NCI-H128 (cell line): ENCODE data around the gene KRTAP10-11.
"Not testable (repeated sequence)": the region's sequence is repeated elsewhere in the genome, so short reads cannot be mapped to it uniquely, and the experiment has no call there.

Source experiments
- DNase-seq: peaks from one replicate; lab custom pipeline; 2025; ENCODE audit not compliant: unreplicated experiment; lab: John Stamatoyannopoulos, UW

Gene KRTAP10-11

GRCh38 chr21:44614961-44615391 is 31.2 kb upstream of the KRTAP10-11 start:
- no peak for DNase-seq

- DNase-seq, result no peak
These were observed 30.7 kb upstream of the KRTAP10-11 start for GRCh38 chr21:44615466-44615865.

- no peak for DNase-seq
These were observed 30.2 kb upstream of the KRTAP10-11 start for GRCh38 chr21:44615911-44616590.

GRCh38 chr21:44616591-44616926 is 29.7 kb upstream of the KRTAP10-11 start:
- no peak for DNase-seq

- no peak for DNase-seq
These were observed 29.1 kb upstream of the KRTAP10-11 start for GRCh38 chr21:44617071-44617501.

- DNase-seq, result no peak
These were observed 27.7 kb upstream of the KRTAP10-11 start for GRCh38 chr21:44618504-44618903.

- DNase-seq, result no peak
These were observed 27.3 kb upstream of the KRTAP10-11 start for GRCh38 chr21:44618909-44619308.

GRCh38 chr21:44619886-44620285 is 26.3 kb upstream of the KRTAP10-11 start:
- no peak for DNase-seq

- DNase-seq, result no peak
These were observed 22.6 kb upstream of the KRTAP10-11 start for GRCh38 chr21:44623575-44623974.

- no peak for DNase-seq
These were observed 20.5 kb upstream of the KRTAP10-11 start for GRCh38 chr21:44625756-44626155.

- DNase-seq, result no peak
These were observed 20.0 kb upstream of the KRTAP10-11 start for GRCh38 chr21:44626262-44626661.

GRCh38 chr21:44626673-44627143 is 19.5 kb upstream of the KRTAP10-11 start, which contains the start of gene KRTAP10-9:
Gene KRTAP10-9 (plus strand): TSS chr21:44627093. CDS start chr21:44627172, 79 bp downstream.
- no peak for DNase-seq

GRCh38 chr21:44627181-44627822 is 18.9 kb upstream of the KRTAP10-11 start:
- not testable (repeated sequence) for DNase-seq

GRCh38 chr21:44627831-44628233 is 18.4 kb upstream of the KRTAP10-11 start:
- not testable (repeated sequence) for DNase-seq

GRCh38 chr21:44628707-44629391 is 17.4 kb upstream of the KRTAP10-11 start:
- no peak for DNase-seq

GRCh38 chr21:44630440-44630839 is 15.8 kb upstream of the KRTAP10-11 start:
- no peak for DNase-seq

GRCh38 chr21:44632067-44632466 is 14.1 kb upstream of the KRTAP10-11 start:
- DNase-seq, result no peak

GRCh38 chr21:44636209-44637017 is 9.8 kb upstream of the KRTAP10-11 start:
- DNase-seq, result no peak

- no peak for DNase-seq
These were observed 9.0 kb upstream of the KRTAP10-11 start, which contains the start of gene KRTAP10-10 for GRCh38 chr21:44637018-44637850. Gene KRTAP10-10 (plus strand): TSS chr21:44637356. CDS start chr21:44637418, 62 bp downstream.

GRCh38 chr21:44637851-44638348 is 8.3 kb upstream of the KRTAP10-11 start:
- not testable (repeated sequence) for DNase-seq
